Calu3 (cell line): Measurements from ENCODE around the gene TRIP13. TPM values are rescaled to one million over a fixed set of nuclear protein-coding genes. Genes with fewer than 3 reads are reported as not detected.

Experiments used
- BruUV-seq: library from RNA; stranded (reverse); fragments of 400-500 nt; replicated peaks from 2 replicates; lab custom pipeline; 2021; lab: Mats Ljungman, UMichigan
- CTCF ChIA-PET: fragments of 300-600 bp; sonication (Branson Sonifier 250); formaldehyde crosslinking; loops from one replicate; lab custom pipeline; 2022; ENCODE audit warnings: antibody characterized with exemption; lab: Charles Lee
- DNase-seq: peaks from one replicate; pipeline ENCODE4 v3.0.0; 2022
- H3K27ac Mint-ChIP-seq: one replicate; pipeline ENCODE4 v1.8.0; 2022; ENCODE audit warnings: mixed read lengths; ENCODE audit not compliant: unreplicated experiment
- H3K27me3 Mint-ChIP-seq: one replicate; pipeline ENCODE4 v1.8.0; 2022; ENCODE audit warnings: mixed read lengths; ENCODE audit not compliant: unreplicated experiment
- H3K36me3 Mint-ChIP-seq: one replicate; pipeline ENCODE4 v1.8.0; 2022; ENCODE audit warnings: mild to moderate bottlenecking, moderate library complexity, mixed read lengths; ENCODE audit not compliant: insufficient read depth, unreplicated experiment
- H3K4me1 Mint-ChIP-seq: one replicate; pipeline ENCODE4 v1.8.0; 2022; ENCODE audit warnings: mild to moderate bottlenecking, low read depth, mixed read lengths; ENCODE audit not compliant: unreplicated experiment
- H3K4me3 Mint-ChIP-seq: one replicate; pipeline ENCODE4 v1.8.0; 2022; ENCODE audit warnings: mild to moderate bottlenecking, low read depth, moderate library complexity, mixed read lengths; ENCODE audit not compliant: unreplicated experiment
- H3K9me3 Mint-ChIP-seq: one replicate; pipeline ENCODE4 v1.8.0; 2022; ENCODE audit warnings: low read depth, mixed read lengths; ENCODE audit not compliant: unreplicated experiment
- CTCF ChIP-seq: fragments of 200-600 bp; IDR thresholded peaks from one replicate; pipeline ENCODE4 v1.8.0; 2022; ENCODE audit warnings: antibody characterized with exemption; ENCODE audit not compliant: unreplicated experiment
- intact Hi-C: fragments of 100-400 bp; cut with micrococcal nuclease; formaldehyde crosslinking; loops from one replicate; pipeline ENCODE4 v1.10.0; 2022; ENCODE audit not compliant: unreplicated experiment
- total RNA-seq: library from RNA; stranded (reverse); gene quantifications from 2 replicates; pipeline ENCODE4 v1.2.3, GENCODE V29; 2022

TRIP13 gene
- total RNA-seq, 1 experiment from 2014 or later, result 29.9 TPM

- H3K9me3 Mint-ChIP-seq, result no peaks in the 10 kb centered on the region
- intact Hi-C loops, result loop anchor here (5.0 kb wide), 1 partner anchor 228 kb away; no protein-coding TSS in a partner anchor
- H3K27me3 Mint-ChIP-seq, result no peaks in the 10 kb centered on the region
- no peak for DNase-seq
- H3K27ac Mint-ChIP-seq, result no peak overlapping the region
- no TSS peak for BruUV-seq
- no peak overlapping the region for H3K4me3 Mint-ChIP-seq
- CTCF ChIA-PET, result no interaction called here
- peaks cover 1% of the 10 kb centered on the region for H3K36me3 Mint-ChIP-seq
- peaks cover 6% of the 10 kb centered on the region for H3K4me1 Mint-ChIP-seq
- no peak for TF ChIP-seq CTCF
Measured at GRCh38 chr5:900781-901180, 8.1 kb downstream of the TRIP13 start.

- Mint-ChIP-seq H3K4me1 (peaks cover 6% of the 10 kb centered on the region), H3K4me3 (no peak overlapping the region), H3K9me3 (no peaks in the 10 kb centered on the region), H3K27me3 (no peaks in the 10 kb centered on the region), H3K27ac (no peak overlapping the region), H3K36me3 (peaks cover 9% of the 10 kb centered on the region)
- BruUV-seq, result no TSS peak
- intact Hi-C loops, result loop anchor here (5.0 kb wide), 1 partner anchor 230 kb away; no protein-coding TSS in a partner anchor
- CTCF ChIA-PET, result interaction anchor here (0.7 kb wide), 1 partner anchor 456 kb away, joined by 3 read pairs; no protein-coding TSS in a partner anchor
- TF ChIP-seq CTCF, result no peak
- DNase-seq, result no peak
Measured at GRCh38 chr5:902129-902916, 9.6 kb downstream of the TRIP13 start.

- Mint-ChIP-seq H3K27me3 (no peaks in the 10 kb centered on the region), H3K4me1 (peaks cover 6% of the 10 kb centered on the region), H3K4me3 (no peak overlapping the region), H3K27ac (no peak overlapping the region), H3K9me3 (no peaks in the 10 kb centered on the region), H3K36me3 (peaks cover 9% of the 10 kb centered on the region)
- no peak for DNase-seq
- intact Hi-C loops, result loop anchor here (5.0 kb wide), 1 partner anchor 231 kb away; no protein-coding TSS in a partner anchor
- TF ChIP-seq CTCF, result no peak
- no TSS peak for BruUV-seq
- CTCF ChIA-PET, result no interaction called here
Measured at GRCh38 chr5:903756-904096, 11.0 kb downstream of the TRIP13 start.

GRCh38 chr5:905139-905642, 12.5 kb downstream of the TRIP13 start:
- no peak overlapping the region for H3K27ac Mint-ChIP-seq

More at GRCh38 chr5:905139-905642, 12.5 kb downstream of the TRIP13 start:
- Mint-ChIP-seq H3K27me3 (no peaks in the 10 kb centered on the region), H3K4me1 (peaks cover 6% of the 10 kb centered on the region), H3K4me3 (no peak overlapping the region), H3K36me3 (peaks cover 9% of the 10 kb centered on the region), H3K9me3 (no peaks in the 10 kb centered on the region)
- no peak for TF ChIP-seq CTCF
- CTCF ChIA-PET, result no interaction called here
- BruUV-seq, result no TSS peak
- intact Hi-C loops, result no loop called here
- DNase-seq, result no peak
